ENCODE results near the gene SERPINA6. TPM values are rescaled to one million over a fixed set of nuclear protein-coding genes. Genes with fewer than 3 reads are reported as not detected.

SERPINA6 gene
- total and polyA plus RNA-seq, 8 donors: 0.08 to 0.28 (median 0.14) TPM; not detected in 4

Other genes with a start within 250 kb of the SERPINA6 start
- gene DDX24, start 242.1 kb downstream of the SERPINA6 start, total RNA-seq: 100 to 1,000 TPM; 142 to 148 TPM
- 100 to 1,000 TPM; 127 to 143 (median 136) TPM for gene DDX24, start 242.1 kb downstream of the SERPINA6 start, polyA plus RNA-seq (ENCODE audit: insufficient read length in 6 of 6)
- 10 to 100 TPM; 20.3 to 23.8 TPM for gene IFI27L1, start 242.0 kb downstream of the SERPINA6 start, total RNA-seq
- 10 to 100 TPM; 25.8 to 34.3 (median 31.5) TPM for gene IFI27L1, start 242.0 kb downstream of the SERPINA6 start, polyA plus RNA-seq (ENCODE audit: insufficient read length in 6 of 6)
- gene IFI27, start 212.6 kb downstream of the SERPINA6 start, total RNA-seq: 100 to 1,000 TPM; 278 to 394 TPM
- gene IFI27, start 212.6 kb downstream of the SERPINA6 start, polyA plus RNA-seq (ENCODE audit: insufficient read length in 6 of 6): 10 to 100 TPM; 11.6 to 29.0 (median 22.6) TPM
- 10 to 100 TPM; 37.9 to 59.3 TPM for gene IFI27L2, start 193.7 kb downstream of the SERPINA6 start, total RNA-seq
- gene IFI27L2, start 193.7 kb downstream of the SERPINA6 start, polyA plus RNA-seq (ENCODE audit: insufficient read length in 6 of 6): 10 to 100 TPM; 30.7 to 49.0 (median 38.8) TPM
- gene PPP4R4, start 149.0 kb downstream of the SERPINA6 start, total RNA-seq: 1 to 10 TPM in 1 of 2 donors, under 1 TPM in 1; 0.52 to 3.7 TPM
- gene PPP4R4, start 149.0 kb downstream of the SERPINA6 start, polyA plus RNA-seq (ENCODE audit: insufficient read length in 6 of 6): under 1 TPM; 0.43 to 0.86 (median 0.62) TPM
- gene SERPINA10, start 30.1 kb downstream of the SERPINA6 start, total RNA-seq: not detected
- gene SERPINA10, start 30.1 kb downstream of the SERPINA6 start, polyA plus RNA-seq (ENCODE audit: insufficient read length in 6 of 6): under 1 TPM; 0.06 to 0.10 (median 0.08) TPM
- gene SERPINA2, start 43.4 kb upstream of the SERPINA6 start, total RNA-seq: not detected
- not detected for gene SERPINA2, start 43.4 kb upstream of the SERPINA6 start, polyA plus RNA-seq (ENCODE audit: insufficient read length in 6 of 6)
- 1,000 to 10,000 TPM; 1,065 to 1,514 TPM for gene SERPINA1, start 65.3 kb upstream of the SERPINA6 start, total RNA-seq
- 10 to 100 TPM in 2 of 6 donors, 1 to 10 TPM in 4; 5.1 to 18.5 (median 5.5) TPM for gene SERPINA1, start 65.3 kb upstream of the SERPINA6 start, polyA plus RNA-seq (ENCODE audit: insufficient read length in 6 of 6)
- not detected for gene SERPINA11, start 129.5 kb upstream of the SERPINA6 start, total RNA-seq
- under 1 TPM in 2 of 6 donors, not detected in 4; 0.14 TPM for gene SERPINA11, start 129.5 kb upstream of the SERPINA6 start, polyA plus RNA-seq (ENCODE audit: insufficient read length in 6 of 6)
- gene SERPINA9, start 152.9 kb upstream of the SERPINA6 start, total RNA-seq: not detected
- not detected for gene SERPINA9, start 152.9 kb upstream of the SERPINA6 start, polyA plus RNA-seq (ENCODE audit: insufficient read length in 6 of 6)
- not detected for gene SERPINA12, start 186.1 kb upstream of the SERPINA6 start, total RNA-seq
- gene SERPINA12, start 186.1 kb upstream of the SERPINA6 start, polyA plus RNA-seq (ENCODE audit: insufficient read length in 6 of 6): not detected
- not detected for gene SERPINA4, start 238.1 kb upstream of the SERPINA6 start, total RNA-seq
- gene SERPINA4, start 238.1 kb upstream of the SERPINA6 start, polyA plus RNA-seq (ENCODE audit: insufficient read length in 6 of 6): 1 to 10 TPM; 1.0 to 2.7 (median 1.3) TPM